ENCODE data around the gene CST3. TPM values are rescaled to one million over a fixed set of nuclear protein-coding genes. Genes with fewer than 3 reads are reported as not detected.

The CST3 gene
- total RNA-seq, 1 donor = 229 TPM

GRCh38 chr20:23640671-23641667, 3.2 kb upstream of the CST3 start:
- Histone ChIP-seq H3K4me3 (ENCODE audit: insufficient read depth, low read length) (no peak overlapping the region), H3K27me3 (ENCODE audit: insufficient read depth, low read length) (no peaks in the 10 kb centered on the region), H2AFZ (ENCODE audit: low read length) (no peak overlapping the region), H3K27ac (ENCODE audit: low read depth, low read length) (no peak overlapping the region), H3K4me1 (ENCODE audit: insufficient read depth, low read length) (peaks cover 23% of the 10 kb centered on the region), H3K79me2 (ENCODE audit: insufficient read depth, low read length) (peaks cover 13% of the 10 kb centered on the region), H4K20me1 (ENCODE audit: insufficient read depth, low read length) (peaks cover 10% of the 10 kb centered on the region), H3K36me3 (ENCODE audit: insufficient read depth, low read length) (no peaks in the 10 kb centered on the region), H3K4me2 (ENCODE audit: insufficient read depth, low read length) (no peak overlapping the region), H3K9me3 (ENCODE audit: low read depth, low read length) (no peaks in the 10 kb centered on the region)
- no peak for TF ChIP-seq CTCF (IDR thresholded peaks at IDR 0.05; ENCODE audit: extremely low read depth, low read depth, low read length)
- no peak for DNase-seq (ENCODE audit: insufficient read length, low spot score, missing footprints)

- H3K27me3 ChIP-seq (ENCODE audit: insufficient read depth, low read length) = no peaks in the 10 kb centered on the region
- DNase-seq (ENCODE audit: insufficient read length, low spot score, missing footprints) = no peak
- no peaks in the 10 kb centered on the region for H3K36me3 ChIP-seq (ENCODE audit: insufficient read depth, low read length)
- no peak overlapping the region for H3K4me3 ChIP-seq (ENCODE audit: insufficient read depth, low read length)
- peaks cover 27% of the 10 kb centered on the region for H3K4me1 ChIP-seq (ENCODE audit: insufficient read depth, low read length)
- peaks cover 21% of the 10 kb centered on the region for H3K79me2 ChIP-seq (ENCODE audit: insufficient read depth, low read length)
- H3K27ac ChIP-seq (ENCODE audit: low read depth, low read length) = no peak overlapping the region
- H2AFZ ChIP-seq (ENCODE audit: low read length) = no peak overlapping the region
- no peak overlapping the region for H3K4me2 ChIP-seq (ENCODE audit: insufficient read depth, low read length)
- no peaks in the 10 kb centered on the region for H3K9me3 ChIP-seq (ENCODE audit: low read depth, low read length)
- no peak for TF ChIP-seq CTCF (IDR thresholded peaks at IDR 0.05; ENCODE audit: extremely low read depth, low read depth, low read length)
- H4K20me1 ChIP-seq (ENCODE audit: insufficient read depth, low read length) = peaks cover 18% of the 10 kb centered on the region
These were observed 2.4 kb upstream of the CST3 start for GRCh38 chr20:23640018-23640601.

- Histone ChIP-seq H3K79me2 (ENCODE audit: insufficient read depth, low read length) (peaks cover 26% of the 10 kb centered on the region), H3K4me1 (ENCODE audit: insufficient read depth, low read length) (peaks cover 28% of the 10 kb centered on the region), H3K27me3 (ENCODE audit: insufficient read depth, low read length) (no peaks in the 10 kb centered on the region), H2AFZ (ENCODE audit: low read length) (no peak overlapping the region), H4K20me1 (ENCODE audit: insufficient read depth, low read length) (peaks cover 24% of the 10 kb centered on the region), H3K4me3 (ENCODE audit: insufficient read depth, low read length) (no peak overlapping the region), H3K36me3 (ENCODE audit: insufficient read depth, low read length) (peaks cover 6% of the 10 kb centered on the region), H3K4me2 (ENCODE audit: insufficient read depth, low read length) (no peak overlapping the region), H3K27ac (ENCODE audit: low read depth, low read length) (no peak overlapping the region), H3K9me3 (ENCODE audit: low read depth, low read length) (no peaks in the 10 kb centered on the region)
- no peak for TF ChIP-seq CTCF (IDR thresholded peaks at IDR 0.05; ENCODE audit: extremely low read depth, low read depth, low read length)
- DNase-seq (ENCODE audit: insufficient read length, low spot score, missing footprints) = no peak
These were observed 1.8 kb upstream of the CST3 start for GRCh38 chr20:23639490-23639958.

GRCh38 chr20:23638309-23638708, 554 bp upstream of the CST3 start:
- no peak overlapping the region for H3K4me2 ChIP-seq (ENCODE audit: insufficient read depth, low read length)
- H2AFZ ChIP-seq (ENCODE audit: low read length) = no peak overlapping the region
- peaks cover 28% of the 10 kb centered on the region for H3K4me1 ChIP-seq (ENCODE audit: insufficient read depth, low read length)
- H3K27me3 ChIP-seq (ENCODE audit: insufficient read depth, low read length) = no peaks in the 10 kb centered on the region
- H3K79me2 ChIP-seq (ENCODE audit: insufficient read depth, low read length) = peaks cover 26% of the 10 kb centered on the region
- no peak for TF ChIP-seq CTCF (IDR thresholded peaks at IDR 0.05; ENCODE audit: extremely low read depth, low read depth, low read length)
- H3K9me3 ChIP-seq (ENCODE audit: low read depth, low read length) = no peaks in the 10 kb centered on the region
- H3K36me3 ChIP-seq (ENCODE audit: insufficient read depth, low read length) = peaks cover 14% of the 10 kb centered on the region
- DNase-seq (ENCODE audit: insufficient read length, low spot score, missing footprints) = no peak
- H3K27ac ChIP-seq (ENCODE audit: low read depth, low read length) = no peak overlapping the region
- H3K4me3 ChIP-seq (ENCODE audit: insufficient read depth, low read length) = no peak overlapping the region
- H4K20me1 ChIP-seq (ENCODE audit: insufficient read depth, low read length) = peaks cover 24% of the 10 kb centered on the region
